A549 (cell line): ENCODE measurements around the gene MAD1L1. TPM values are rescaled to one million over a fixed set of nuclear protein-coding genes. Genes with fewer than 3 reads are reported as not detected.

Experiments
- ATAC-seq, 2 experiments: fragments of 200-7000 bp in 1 of 2; fragments of >200 bp in 1 of 2; cut with Nextera tagmentation in 1 of 2; cut with Tn5 transposase in 1 of 2; 3 replicates each; pipeline versions ENCODE4 v1.8.0 to v1.9.1; 2018 to 2020; ENCODE audit warnings: mild to moderate bottlenecking in 1 of 2, moderate library complexity in 1 of 2
- CTCF ChIA-PET: fragments of 300-600 bp; sonication (Branson Sonifier 250); formaldehyde crosslinking; extraction: SDS; loops from one replicate; lab custom pipeline; 2021; ENCODE audit warnings: antibody characterized with exemption, inconsistent platforms; lab: Yijun Ruan, JAX
- POLR2A ChIA-PET: fragments of 350-600 bp; formaldehyde crosslinking; extraction: SDS; loops from one replicate; lab custom pipeline; 2021; ENCODE audit warnings: antibody characterized with exemption, inconsistent platforms; lab: Yijun Ruan, JAX
- DNase-seq, 2 experiments: peaks; one replicate each; pipeline versions ENCODE4 v3.0.0 to v3.0.0-alpha.2; 2011 to 2016; ENCODE audit warnings: low read depth in 1 of 2, low spot score in 1 of 2
- FAIRE-seq: peaks from 2 replicates; lab custom pipeline; 2011; peaks lifted over from hg19 to GRCh38; lab: Jason Lieb, UNC
- H3K27ac ChIP-seq, 2 experiments: fragments of >200 bp; sonication (Bioruptor Twin); formaldehyde crosslinking; 3 replicates each; pipeline ENCODE4 v1.5.1; 2016 to 2017
- H3K4me1 ChIP-seq: fragments of >200 bp; sonication (Bioruptor Twin); formaldehyde crosslinking; 3 replicates; pipeline ENCODE4 v1.6.1; 2016
- H3K4me2 ChIP-seq: fragments of >200 bp; sonication (Bioruptor Twin); formaldehyde crosslinking; 3 replicates; pipeline ENCODE4 v1.6.1; 2016
- H3K4me3 ChIP-seq: fragments of >200 bp; sonication (Bioruptor Twin); formaldehyde crosslinking; 3 replicates; pipeline ENCODE4 v1.5.1; 2016
- H3K9me3 ChIP-seq: fragments of >200 bp; sonication (Bioruptor Twin); formaldehyde crosslinking; 3 replicates; pipeline ENCODE4 v1.6.1; 2016
- ESRRA ChIP-seq: fragments of 150-350 bp; IDR thresholded peaks from 2 replicates; pipeline ENCODE4 v1.6.1; 2014; ENCODE audit warnings: mild to moderate bottlenecking, low read length, borderline replicate concordance
- FOSL2 ChIP-seq, 2 experiments: fragments of 450-650 bp in 1 of 2; fragments of >200 bp in 1 of 2; sonication (Bioruptor Twin) in 1 of 2; formaldehyde crosslinking; IDR thresholded peaks; 2 replicates each; pipeline versions ENCODE4 v1.5.0 to v1.6.1; 2016 to 2020; ENCODE audit warnings: mild to moderate bottlenecking in 1 of 2, moderate library complexity in 1 of 2
- FOXS1 ChIP-seq: fragments of 250-450 bp; sonication (Bioruptor Pico); IDR thresholded peaks from 2 replicates; pipeline ENCODE4 v1.5.0; 2020; ENCODE audit warnings: mild to moderate bottlenecking, moderate library complexity
- GATA3 ChIP-seq: IDR thresholded peaks from 2 replicates; pipeline ENCODE4 v1.6.1; 2012; ENCODE audit warnings: borderline replicate concordance
- HDAC2 ChIP-seq: fragments of 200-600 bp; sonication (generic); IDR thresholded peaks from 2 replicates; pipeline ENCODE4 v1.6.1; 2016
- HOXA7 ChIP-seq: fragments of 250-450 bp; sonication (Bioruptor Pico); IDR thresholded peaks from 2 replicates; pipeline ENCODE4 v1.5.0; 2020; ENCODE audit warnings: mild to moderate bottlenecking, moderate library complexity
- HOXB13 ChIP-seq: fragments of 250-450 bp; sonication (Bioruptor Pico); IDR thresholded peaks from 2 replicates; pipeline ENCODE4 v1.5.0; 2020; ENCODE audit warnings: low read depth, mild to moderate bottlenecking, moderate library complexity
- NR3C1 ChIP-seq: fragments of >200 bp; sonication (Bioruptor Twin); formaldehyde crosslinking; IDR thresholded peaks from 3 replicates; pipeline ENCODE4 v1.6.1; 2017
- PHF8 ChIP-seq: fragments of 200-600 bp; sonication (generic); IDR thresholded peaks from 2 replicates; pipeline ENCODE4 v1.6.1; 2016; ENCODE audit warnings: low read depth, mild to moderate bottlenecking, antibody characterized with exemption, moderate library complexity, borderline replicate concordance
- POLR2A ChIP-seq: IDR thresholded peaks from 2 replicates; pipeline ENCODE4 v1.6.1; 2012; ENCODE audit warnings: mild to moderate bottlenecking, low read length
- RARB ChIP-seq: fragments of 250-450 bp; sonication (Bioruptor Pico); IDR thresholded peaks from 2 replicates; pipeline ENCODE4 v1.8.0; 2021; ENCODE audit warnings: mild to moderate bottlenecking, moderate library complexity
- RCOR1 ChIP-seq: fragments of 150-350 bp; IDR thresholded peaks from 2 replicates; pipeline ENCODE4 v1.6.1; 2014; ENCODE audit warnings: antibody characterized with exemption, low read length, low read depth
- WGBS: methylation state at CpG from one replicate; pipeline ENCODE4 v1.1.6; 2017; ENCODE audit errors: missing lambda C conversion rate; 5-methylcytosine and 5-hydroxymethylcytosine counted together
- polyA plus RNA-seq, 4 experiments: library from polyadenylated mRNA; depleted of rRNA in 3 of 4; stranded (reverse); fragments of >200 nt; fragmentation: RNase III in 1 of 4; extraction: RNeasy Plus Mini Kit Qiagen cat#74134 plus additional on column Dnase treatment in 1 of 4; gene quantifications; 2 replicates in 3 of 4; 3 replicates in 1 of 4; pipeline ENCODE4 v1.2.3, GENCODE V29; 2011 to 2017
- TF ChIP-seq, protein P1 (sequence below): fragments of >200 bp; sonication (Bioruptor Twin); formaldehyde crosslinking; IDR thresholded peaks from 2 replicates; pipeline ENCODE4 v1.6.1; 2016
- TF ChIP-seq, protein P2 (sequence below): fragments of >200 bp; sonication (Bioruptor Twin); formaldehyde crosslinking; IDR thresholded peaks from 3 replicates; pipeline ENCODE4 v1.6.1; 2016
- TF ChIP-seq, protein P3 (sequence below): fragments of 450-650 bp; IDR thresholded peaks from 2 replicates; pipeline ENCODE4 v1.6.1; 2014; ENCODE audit warnings: antibody characterized with exemption

MAD1L1 gene
- polyA plus RNA-seq, 2 of the 4 experiments (the other 2 are of a cell fraction) = 13.6 to 16.6 TPM

DNA sequence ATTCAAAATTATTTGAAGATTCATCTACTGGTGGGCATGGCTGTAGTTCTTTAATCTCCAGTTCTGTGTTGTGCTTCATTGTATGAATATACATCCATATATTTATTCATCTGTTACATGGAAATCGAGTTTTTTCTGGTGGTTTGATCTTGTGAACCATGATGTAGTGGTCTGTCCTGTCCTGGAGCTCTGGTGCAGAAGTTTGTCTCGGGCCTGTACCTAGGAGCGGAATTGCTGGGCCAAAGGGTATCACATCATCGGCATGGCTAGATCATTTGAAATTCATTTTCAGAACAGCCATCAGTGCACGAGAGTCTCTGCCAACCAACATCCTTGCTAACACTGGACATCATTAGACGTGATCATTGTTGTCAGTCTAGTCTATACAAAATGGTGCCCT lies 455.6 kb downstream of the MAD1L1 start:
- Histone ChIP-seq H3K27ac (no peak overlapping the region), H3K9me3 (peaks cover 18% of the 10 kb centered on the region; the same call in 1 of the 3 replicates), H3K4me3 (no peak overlapping the region), H3K4me2 (no peak overlapping the region), H3K4me1 (no peaks in the 10 kb centered on the region)
- CTCF ChIA-PET = no interaction called here
- ATAC-seq (no peak), DNase-seq (no peak), FAIRE-seq (no peak)
- WGBS = 32% methylated on average over 6 of the region's 6 CpGs
- TF ChIP-seq RCOR1 = no peak
- TF ChIP-seq, protein P1, sequence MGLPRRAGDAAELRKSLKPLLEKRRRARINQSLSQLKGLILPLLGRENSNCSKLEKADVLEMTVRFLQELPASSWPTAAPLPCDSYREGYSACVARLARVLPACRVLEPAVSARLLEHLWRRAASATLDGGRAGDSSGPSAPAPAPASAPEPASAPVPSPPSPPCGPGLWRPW = no peak
- TF ChIP-seq, protein P2, sequence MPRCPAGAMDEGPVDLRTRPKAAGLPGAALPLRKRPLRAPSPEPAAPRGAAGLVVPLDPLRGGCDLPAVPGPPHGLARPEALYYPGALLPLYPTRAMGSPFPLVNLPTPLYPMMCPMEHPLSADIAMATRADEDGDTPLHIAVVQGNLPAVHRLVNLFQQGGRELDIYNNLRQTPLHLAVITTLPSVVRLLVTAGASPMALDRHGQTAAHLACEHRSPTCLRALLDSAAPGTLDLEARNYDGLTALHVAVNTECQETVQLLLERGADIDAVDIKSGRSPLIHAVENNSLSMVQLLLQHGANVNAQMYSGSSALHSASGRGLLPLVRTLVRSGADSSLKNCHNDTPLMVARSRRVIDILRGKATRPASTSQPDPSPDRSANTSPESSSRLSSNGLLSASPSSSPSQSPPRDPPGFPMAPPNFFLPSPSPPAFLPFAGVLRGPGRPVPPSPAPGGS = no peak
- no peak for TF ChIP-seq HDAC2
- TF ChIP-seq NR3C1 = no peak
- TF ChIP-seq, protein P3, sequence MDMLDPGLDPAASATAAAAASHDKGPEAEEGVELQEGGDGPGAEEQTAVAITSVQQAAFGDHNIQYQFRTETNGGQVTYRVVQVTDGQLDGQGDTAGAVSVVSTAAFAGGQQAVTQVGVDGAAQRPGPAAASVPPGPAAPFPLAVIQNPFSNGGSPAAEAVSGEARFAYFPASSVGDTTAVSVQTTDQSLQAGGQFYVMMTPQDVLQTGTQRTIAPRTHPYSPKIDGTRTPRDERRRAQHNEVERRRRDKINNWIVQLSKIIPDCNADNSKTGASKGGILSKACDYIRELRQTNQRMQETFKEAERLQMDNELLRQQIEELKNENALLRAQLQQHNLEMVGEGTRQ = no peak
- POLR2A ChIA-PET = no interaction called here

DNA sequence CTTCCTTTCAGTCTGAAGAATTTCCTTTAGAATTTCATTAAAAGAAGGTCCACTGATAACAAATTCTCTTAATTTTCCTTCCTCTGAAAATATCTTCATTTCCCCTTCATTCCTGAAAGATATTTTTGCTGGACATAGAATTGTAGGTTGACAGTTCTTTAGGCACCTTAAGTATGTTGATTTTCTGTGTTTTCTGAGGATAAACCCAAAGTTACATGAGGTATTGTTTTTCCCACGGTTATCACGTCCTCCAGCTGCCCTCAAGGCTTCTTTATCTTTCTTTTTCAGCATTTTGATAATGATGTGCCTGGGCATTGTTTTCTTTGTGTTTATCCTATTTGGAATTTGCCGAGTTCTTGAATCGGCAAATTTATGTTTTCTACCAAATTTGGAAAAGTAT lies 457.4 kb downstream of the MAD1L1 start:
- ChIA-PET POLR2A (no interaction called here), CTCF (no interaction called here)
- H3K27ac ChIP-seq = no peak overlapping the region
- H3K9me3 ChIP-seq = peaks cover 18% of the 10 kb centered on the region; the same call in 1 of the 3 replicates
- FAIRE-seq = no peak
- 44% methylated on average over 4 of the region's 4 CpGs for WGBS
- no peak for TF ChIP-seq NR3C1
- TF ChIP-seq ESRRA = no peak
- no peak for TF ChIP-seq GATA3
- TF ChIP-seq HDAC2 = no peak
- TF ChIP-seq FOXS1 (CRISPR knock-in tag) = no peak
- TF ChIP-seq HOXA7 (CRISPR knock-in tag) = no peak
- TF ChIP-seq RARB (CRISPR knock-in tag) = no peak
- no peak overlapping the region for H3K4me3 ChIP-seq
- H3K4me2 ChIP-seq = no peak overlapping the region
- no peak for DNase-seq
- no peaks in the 10 kb centered on the region for H3K4me1 ChIP-seq
- no peak for ATAC-seq

DNA sequence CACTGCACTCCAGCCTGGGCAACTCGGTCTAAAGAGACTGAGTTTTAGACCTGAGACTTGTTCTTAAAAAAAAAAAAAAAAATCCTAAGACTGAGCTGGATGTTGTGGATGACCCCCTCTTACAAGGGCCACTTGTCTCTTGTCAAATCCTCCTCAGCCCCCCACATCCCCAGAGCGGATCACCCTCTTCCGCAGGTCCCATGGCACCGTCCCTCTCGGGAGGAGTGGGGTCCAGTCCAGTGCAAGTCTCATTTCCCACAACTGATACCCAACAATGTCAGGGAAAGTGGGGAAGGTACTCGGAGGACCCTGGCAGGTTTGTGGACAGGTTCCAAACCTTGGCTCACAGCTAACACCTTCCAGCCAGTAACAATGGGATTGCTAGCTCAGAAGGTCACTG lies 462.4 kb downstream of the MAD1L1 start:
- CTCF ChIA-PET = interaction anchor here (0.6 to 1.7 kb wide), 2 partner anchors 11 to 14 kb away, joined by 4 read pairs; no protein-coding TSS in a partner anchor
- no peak for DNase-seq
- FAIRE-seq = no peak
- no peaks in the 10 kb centered on the region for H3K4me1 ChIP-seq
- WGBS = 40% methylated on average over 6 of the region's 6 CpGs
- H3K27ac ChIP-seq = no peak overlapping the region
- no peaks in the 10 kb centered on the region; the same call in 2 of the 3 replicates for H3K9me3 ChIP-seq
- H3K4me3 ChIP-seq = no peak overlapping the region
- ATAC-seq = no peak
- TF ChIP-seq, protein P3 = no peak
- TF ChIP-seq HOXB13 = no peak
- no peak for TF ChIP-seq PHF8
- TF ChIP-seq POLR2A = no peak
- no peak for TF ChIP-seq FOSL2 (IDR thresholded peaks at IDR 0.05)
- no peak for TF ChIP-seq FOSL2 (CRISPR knock-in tag; IDR thresholded peaks at IDR 0.05)
- TF ChIP-seq, all 56 proteins: peak for 0
- H3K4me2 ChIP-seq = no peak overlapping the region
- POLR2A ChIA-PET = no interaction called here
